Caco-2 (cell line): Measurements from ENCODE around the gene DENND1B. TPM values are rescaled to one million over a fixed set of nuclear protein-coding genes. Genes with fewer than 3 reads are reported as not detected.

ENCODE experiments used
- BruUV-seq: library from RNA; stranded (reverse); fragments of 400-500 nt; replicated peaks from 2 replicates; lab custom pipeline; 2021; lab: Mats Ljungman, UMichigan
- CTCF ChIA-PET: fragments of 300-600 bp; sonication (Branson Sonifier 250); formaldehyde crosslinking; loops from one replicate; lab custom pipeline; 2022; ENCODE audit warnings: antibody characterized with exemption; lab: Charles Lee
- POLR2A ChIA-PET: fragments of 300-600 bp; sonication (Branson Sonifier 250); formaldehyde crosslinking; loops from one replicate; lab custom pipeline; 2022; ENCODE audit warnings: antibody characterized with exemption; lab: Charles Lee
- DNase-seq, 2 experiments: peaks; one replicate each; pipeline versions ENCODE4 v3.0.0 to v3.0.0-alpha.2; 2020 to 2022
- H3K27me3 ChIP-seq: replicated peaks from 2 replicates; pipeline ENCODE4 v1.6.0; 2011; ENCODE audit warnings: low read length; ENCODE audit not compliant: control insufficient read depth, insufficient read depth
- H3K36me3 ChIP-seq: 2 replicates; pipeline ENCODE4 v1.5.1; 2011; ENCODE audit warnings: low read length; ENCODE audit not compliant: control insufficient read depth, insufficient read depth
- H3K4me1 ChIP-seq: fragments of 250-450 bp; sonication (Bioruptor Pico); 2 replicates; pipeline ENCODE4 v1.5.1; 2020; ENCODE audit warnings: mild to moderate bottlenecking
- H3K4me3 ChIP-seq: 2 replicates; pipeline ENCODE4 v1.5.1; 2011; ENCODE audit warnings: low read depth, mild to moderate bottlenecking, control low read depth, low read length
- H3K9me3 ChIP-seq: fragments of 250-450 bp; sonication (Bioruptor Pico); 2 replicates; pipeline ENCODE4 v1.5.1; 2020; ENCODE audit warnings: mild to moderate bottlenecking, moderate library complexity
- H3K27ac Mint-ChIP-seq: one replicate; pipeline ENCODE4 v1.8.0; 2022; ENCODE audit warnings: mixed read lengths; ENCODE audit not compliant: unreplicated experiment
- H3K27me3 Mint-ChIP-seq: one replicate; pipeline ENCODE4 v1.8.0; 2022; ENCODE audit warnings: mixed read lengths; ENCODE audit not compliant: insufficient read depth, unreplicated experiment
- H3K36me3 Mint-ChIP-seq: one replicate; pipeline ENCODE4 v1.8.0; 2022; ENCODE audit warnings: mild to moderate bottlenecking, mixed read lengths; ENCODE audit not compliant: insufficient read depth, unreplicated experiment
- H3K4me1 Mint-ChIP-seq: one replicate; pipeline ENCODE4 v1.8.0; 2022; ENCODE audit warnings: low read depth, mixed read lengths; ENCODE audit not compliant: unreplicated experiment
- H3K4me3 Mint-ChIP-seq: one replicate; pipeline ENCODE4 v1.8.0; 2022; ENCODE audit warnings: mild to moderate bottlenecking, moderate library complexity, mixed read lengths; ENCODE audit not compliant: unreplicated experiment
- H3K9me3 Mint-ChIP-seq: one replicate; pipeline ENCODE4 v1.8.0; 2022; ENCODE audit warnings: mixed read lengths; ENCODE audit not compliant: unreplicated experiment
- intact Hi-C: fragments of 100-400 bp; cut with micrococcal nuclease; formaldehyde crosslinking; loops from one replicate; pipeline ENCODE4 v1.10.0; 2022; ENCODE audit not compliant: unreplicated experiment
- total RNA-seq: library from RNA; stranded (reverse); gene quantifications from 2 replicates; pipeline ENCODE4 v1.2.3, GENCODE V29; 2022
- TF ChIP-seq, protein P1 (sequence below), 2 experiments: fragments of 200-600 bp in 1 of 2; IDR thresholded peaks; 1 replicate in 1 of 2; 2 replicates in 1 of 2; pipeline versions ENCODE4 v1.5.1 to v1.8.0; 2011 to 2022; ENCODE audit warnings: antibody characterized with exemption in 1 of 2, control low read depth in 1 of 2, inconsistent platforms in 1 of 2, low read depth in 1 of 2, low read length in 1 of 2, mild to moderate bottlenecking in 1 of 2, moderate library complexity in 1 of 2; ENCODE audit not compliant: insufficient read depth in 1 of 2, severe bottlenecking in 1 of 2, unreplicated experiment in 1 of 2

Gene DENND1B
- total RNA-seq, 1 experiment from 2014 or later, result 9.6 TPM

DNA sequence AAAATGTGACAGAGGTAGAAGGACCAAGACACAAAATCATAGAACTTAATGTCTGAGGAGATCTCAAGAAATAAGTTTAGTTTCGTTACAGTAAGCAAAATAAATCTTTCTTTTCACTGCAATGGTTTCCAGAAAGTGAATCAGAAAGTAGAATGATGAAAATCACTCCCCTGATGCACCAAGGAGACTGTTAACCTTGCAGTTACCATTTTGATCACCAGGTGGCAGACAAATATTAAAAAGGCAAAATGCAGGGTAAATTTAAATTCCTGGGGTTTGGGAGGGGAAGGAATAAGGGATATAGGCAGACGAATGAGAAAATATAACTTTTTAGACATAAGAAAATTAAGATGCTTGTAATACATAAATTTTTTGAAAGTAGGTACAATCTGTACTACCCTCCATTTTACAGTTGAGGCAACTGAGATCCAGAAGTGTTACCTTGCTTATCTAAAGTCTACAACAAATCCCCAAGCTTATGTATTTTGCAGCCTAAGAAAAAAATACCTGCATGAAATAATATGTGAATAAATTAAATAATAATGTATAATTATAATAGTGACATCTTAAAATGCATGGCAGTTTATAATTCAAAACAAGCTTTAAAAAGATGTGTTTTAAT is 254.1 kb downstream of the DENND1B start:
- Mint-ChIP-seq H3K36me3 (no peaks in the 10 kb centered on the region), H3K4me1 (no peaks in the 10 kb centered on the region), H3K27me3 (no peaks in the 10 kb centered on the region), H3K27ac (no peak overlapping the region), H3K9me3 (no peaks in the 10 kb centered on the region), H3K4me3 (no peak overlapping the region)
- H3K27me3 ChIP-seq, result no peaks in the 10 kb centered on the region
- DNase-seq, result peak in 1 of 2 experiments; percentile 47
- ChIA-PET CTCF (no interaction called here), POLR2A (no interaction called here)
- no peaks in the 10 kb centered on the region for H3K4me1 ChIP-seq
- no peak overlapping the region for H3K4me3 ChIP-seq
- TF ChIP-seq, protein P1, sequence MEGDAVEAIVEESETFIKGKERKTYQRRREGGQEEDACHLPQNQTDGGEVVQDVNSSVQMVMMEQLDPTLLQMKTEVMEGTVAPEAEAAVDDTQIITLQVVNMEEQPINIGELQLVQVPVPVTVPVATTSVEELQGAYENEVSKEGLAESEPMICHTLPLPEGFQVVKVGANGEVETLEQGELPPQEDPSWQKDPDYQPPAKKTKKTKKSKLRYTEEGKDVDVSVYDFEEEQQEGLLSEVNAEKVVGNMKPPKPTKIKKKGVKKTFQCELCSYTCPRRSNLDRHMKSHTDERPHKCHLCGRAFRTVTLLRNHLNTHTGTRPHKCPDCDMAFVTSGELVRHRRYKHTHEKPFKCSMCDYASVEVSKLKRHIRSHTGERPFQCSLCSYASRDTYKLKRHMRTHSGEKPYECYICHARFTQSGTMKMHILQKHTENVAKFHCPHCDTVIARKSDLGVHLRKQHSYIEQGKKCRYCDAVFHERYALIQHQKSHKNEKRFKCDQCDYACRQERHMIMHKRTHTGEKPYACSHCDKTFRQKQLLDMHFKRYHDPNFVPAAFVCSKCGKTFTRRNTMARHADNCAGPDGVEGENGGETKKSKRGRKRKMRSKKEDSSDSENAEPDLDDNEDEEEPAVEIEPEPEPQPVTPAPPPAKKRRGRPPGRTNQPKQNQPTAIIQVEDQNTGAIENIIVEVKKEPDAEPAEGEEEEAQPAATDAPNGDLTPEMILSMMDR (IDR thresholded peaks at IDR 0.05; ENCODE audit: insufficient read depth in 1 of 2, low read depth in 1 of 2, low read length in 1 of 2, severe bottlenecking in 1 of 2, unreplicated experiment in 1 of 2), result peak; percentile 64 to 70
- intact Hi-C loops, result loop anchor here (1.0 to 10.0 kb wide), 7 partner anchors 94 to 1166 kb away; partner anchors contain the start of gene NEK7
- no peaks in the 10 kb centered on the region for H3K36me3 ChIP-seq
- BruUV-seq, result no TSS peak
- no peaks in the 10 kb centered on the region for H3K9me3 ChIP-seq

GRCh38 chr1:197519741-197520334 is 255.4 kb downstream of the DENND1B start:
- H3K36me3 ChIP-seq, result no peaks in the 10 kb centered on the region
- ChIA-PET POLR2A (no interaction called here), CTCF (interaction anchor here (0.6 kb wide), 1 partner anchor 10 kb away, joined by 5 read pairs; no protein-coding TSS in a partner anchor)
- no TSS peak for BruUV-seq
- H3K4me1 ChIP-seq, result no peaks in the 10 kb centered on the region
- Mint-ChIP-seq H3K27ac (no peak overlapping the region), H3K4me3 (no peak overlapping the region), H3K27me3 (no peaks in the 10 kb centered on the region), H3K9me3 (no peaks in the 10 kb centered on the region), H3K36me3 (no peaks in the 10 kb centered on the region), H3K4me1 (no peaks in the 10 kb centered on the region)
- intact Hi-C loops, result loop anchor here (2.0 to 10.0 kb wide), 5 partner anchors 95 to 1167 kb away; partner anchors contain the start of gene NEK7
- TF ChIP-seq, protein P1 (IDR thresholded peaks at IDR 0.05; ENCODE audit: insufficient read depth in 1 of 2, low read depth in 1 of 2, low read length in 1 of 2, severe bottlenecking in 1 of 2, unreplicated experiment in 1 of 2), result peak; percentile 34 to 36
- H3K9me3 ChIP-seq, result no peaks in the 10 kb centered on the region
- H3K4me3 ChIP-seq, result no peak overlapping the region
- H3K27me3 ChIP-seq, result no peaks in the 10 kb centered on the region
- peak in 1 of 2 experiments; percentile 3 for DNase-seq

DNA sequence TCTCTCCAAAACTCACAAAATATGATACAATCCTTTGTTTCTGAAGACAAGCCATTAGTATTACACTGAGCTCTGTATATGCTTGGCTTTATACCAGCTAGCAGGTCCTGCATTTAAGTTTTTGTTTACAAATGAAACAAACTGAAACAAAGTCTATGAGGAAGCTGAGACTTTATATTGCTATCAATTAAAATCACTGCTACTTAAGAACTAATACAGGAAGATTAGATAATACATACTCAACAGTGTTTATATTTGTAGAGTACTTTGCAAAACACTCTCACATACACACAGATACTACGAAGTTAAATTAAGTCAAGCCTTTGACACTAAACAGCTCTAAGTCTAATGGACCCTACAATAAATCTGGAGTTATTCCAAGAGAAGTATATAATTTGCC is 259.9 kb downstream of the DENND1B start:
- POLR2A ChIA-PET, result no interaction called here

More for the DNA sequence above, 259.9 kb downstream of the DENND1B start:
- BruUV-seq, result no TSS peak
- H3K4me3 ChIP-seq, result no peak overlapping the region
- H3K36me3 ChIP-seq, result no peaks in the 10 kb centered on the region
- H3K4me1 Mint-ChIP-seq, result no peaks in the 10 kb centered on the region
- no peak for DNase-seq
- H3K27me3 ChIP-seq, result no peaks in the 10 kb centered on the region
- no peaks in the 10 kb centered on the region for H3K9me3 ChIP-seq
- TF ChIP-seq, protein P1 (IDR thresholded peaks at IDR 0.05; ENCODE audit: insufficient read depth in 1 of 2, low read depth in 1 of 2, low read length in 1 of 2, severe bottlenecking in 1 of 2, unreplicated experiment in 1 of 2), result no peak
- CTCF ChIA-PET, result no interaction called here
- H3K9me3 Mint-ChIP-seq, result no peaks in the 10 kb centered on the region
- no peaks in the 10 kb centered on the region for H3K27me3 Mint-ChIP-seq
- no peaks in the 10 kb centered on the region for H3K36me3 Mint-ChIP-seq
- no peak overlapping the region for H3K27ac Mint-ChIP-seq
- H3K4me1 ChIP-seq, result no peaks in the 10 kb centered on the region
- no peak overlapping the region for H3K4me3 Mint-ChIP-seq
- intact Hi-C loops, result no loop called here
